Spinal cord (tissue), 10 donors: ENCODE data around the gene PTGES. TPM values are rescaled to one million over a fixed set of nuclear protein-coding genes. Genes with fewer than 3 reads are reported as not detected.
A peak's percentile ranks its signal among the peaks of the same experiment; 100 is the strongest.
"Not testable (repeated sequence)": the region's sequence is repeated elsewhere in the genome, so short reads cannot be mapped to it uniquely, and the experiment has no call there.

Experiments used
- DNase-seq, 6 donors: peaks; one replicate each; pipeline versions ENCODE4 v3.0.0 to v3.0.0-alpha.2; 2013 to 2015; ENCODE audit warnings: low spot score in 6 of 6, low read depth in 4 of 6
- H3K27ac ChIP-seq: one replicate; pipeline ENCODE4 v1.5.1; 2013; ENCODE audit warnings: low read depth, low read length, control low read depth
- H3K27me3 ChIP-seq: one replicate; pipeline ENCODE4 v1.6.1; 2013; ENCODE audit warnings: low read length; ENCODE audit not compliant: control insufficient read depth, insufficient read depth
- H3K36me3 ChIP-seq: one replicate; pipeline ENCODE4 v1.6.1; 2013; ENCODE audit warnings: low read length; ENCODE audit not compliant: control insufficient read depth, insufficient read depth
- H3K4me1 ChIP-seq: one replicate; pipeline ENCODE4 v1.6.1; 2013; ENCODE audit warnings: low read length; ENCODE audit not compliant: control insufficient read depth, insufficient read depth
- H3K4me3 ChIP-seq: one replicate; pipeline ENCODE4 v1.5.1; 2013; ENCODE audit warnings: low read depth, low read length, control low read depth
- H3K9me3 ChIP-seq: one replicate; pipeline ENCODE4 v1.6.1; 2013; ENCODE audit warnings: low read length; ENCODE audit not compliant: control insufficient read depth, insufficient read depth
- WGBS: methylation state at CpG from one replicate; pipeline ENCODE4 v1.1.5; 2013; ENCODE audit warnings: missing lambda C conversion rate; ENCODE audit not compliant: insufficient coverage; 5-methylcytosine and 5-hydroxymethylcytosine counted together
- polyA plus RNA-seq, 2 donors: library from polyadenylated mRNA; unstranded; fragments of 120-200 nt; gene quantifications; one replicate each; pipeline ENCODE4 v1.2.1, GENCODE V29; 2013; ENCODE audit not compliant: insufficient read length in 2 of 2
- total RNA-seq, 2 donors: library from RNA; depleted of rRNA in 1 of 2; stranded (reverse); fragments of 120-200 nt in 1 of 2; fragments of >200 nt in 1 of 2; gene quantifications; one replicate each; pipeline versions ENCODE4 v1.2.3 to v1.2.4, GENCODE V29; 2013 to 2014
- donor health status: healthy.

The PTGES gene
- total and polyA plus RNA-seq, 4 donors = 2.5 to 9.3 (median 8.3) TPM

- Histone ChIP-seq H3K27me3 (no peaks in the 10 kb centered on the region), H3K4me3 (no peak overlapping the region), H3K4me1 (peaks cover 14% of the 10 kb centered on the region), H3K9me3 (no peaks in the 10 kb centered on the region), H3K36me3 (no peaks in the 10 kb centered on the region), H3K27ac (no peak overlapping the region)
- WGBS = 50% methylated on average over 18 of the region's 20 CpGs
- DNase-seq = no peak
Measured at GRCh38 chr9:129774791-129775447, 22.1 kb upstream of the PTGES start.

DNA sequence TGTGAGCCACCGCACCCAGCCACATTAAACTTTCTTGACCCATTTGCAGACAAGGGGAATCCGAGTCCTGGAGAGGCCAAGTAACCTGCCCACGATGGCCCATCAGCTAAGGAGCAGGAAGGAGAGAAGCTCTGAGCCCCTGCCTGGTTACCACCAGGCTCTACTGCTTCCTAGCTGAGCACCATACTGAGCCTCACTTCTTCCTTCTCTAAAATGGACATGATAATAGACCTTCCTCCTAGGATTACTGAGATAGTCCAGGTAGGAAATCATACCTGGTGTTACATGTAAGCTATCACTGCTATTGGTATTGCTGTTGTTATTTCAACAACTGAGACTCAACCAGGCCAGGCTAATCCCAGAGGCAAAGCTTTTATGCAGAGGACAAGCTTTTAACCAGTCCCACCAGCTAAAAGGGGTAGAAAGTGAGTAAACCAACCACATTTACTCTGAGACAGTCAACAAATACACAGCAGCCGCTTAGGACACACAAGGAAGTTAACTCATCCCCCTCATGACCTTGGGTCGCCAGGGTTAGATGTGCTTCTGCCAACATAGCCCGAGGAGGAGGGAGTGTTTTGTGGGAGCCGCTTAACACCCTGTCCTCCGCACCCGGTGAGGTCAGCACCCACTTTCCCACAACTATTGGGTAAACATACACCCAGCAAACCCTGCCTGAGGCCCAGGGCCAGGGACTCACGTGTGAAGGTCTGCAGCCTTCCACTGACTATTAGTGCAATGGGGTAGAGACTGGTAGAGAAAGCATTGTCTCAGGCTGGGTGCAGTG, 20.6 kb upstream of the PTGES start:
- H3K36me3 ChIP-seq = no peaks in the 10 kb centered on the region
- WGBS = 75% methylated on average over 4 of the region's 10 CpGs
- H3K4me1 ChIP-seq = peaks cover 14% of the 10 kb centered on the region
- H3K27me3 ChIP-seq = no peaks in the 10 kb centered on the region
- no peak overlapping the region for H3K4me3 ChIP-seq
- H3K27ac ChIP-seq = no peak overlapping the region
- no peaks in the 10 kb centered on the region for H3K9me3 ChIP-seq
- no peak for DNase-seq

DNA sequence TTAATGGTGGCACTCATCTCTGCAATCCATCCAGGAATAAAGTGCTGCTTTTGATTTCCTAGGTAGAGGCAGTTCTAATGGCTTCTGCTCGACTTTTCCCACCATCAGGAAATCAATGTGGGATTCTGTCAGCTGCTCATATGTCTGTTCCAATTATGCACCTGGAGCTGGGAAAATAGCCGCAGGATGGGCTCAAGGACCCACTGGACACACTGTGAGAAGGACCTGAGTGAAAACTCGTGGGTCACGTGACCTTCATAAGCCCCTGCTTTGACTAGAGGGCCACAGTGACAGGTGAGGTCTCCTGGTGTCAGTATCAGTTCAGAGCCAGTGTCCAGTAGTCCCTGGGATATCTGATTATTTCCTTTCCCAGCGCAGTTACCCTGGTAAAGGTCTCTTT, 17.9 kb upstream of the PTGES start:
- Histone ChIP-seq H3K9me3 (no peaks in the 10 kb centered on the region), H3K4me3 (no peak overlapping the region), H3K27me3 (no peaks in the 10 kb centered on the region), H3K4me1 (peaks cover 4% of the 10 kb centered on the region), H3K36me3 (no peaks in the 10 kb centered on the region), H3K27ac (no peak overlapping the region)
- DNase-seq = no peak
- WGBS = 71% methylated on average over 4 of the region's 5 CpGs

DNA sequence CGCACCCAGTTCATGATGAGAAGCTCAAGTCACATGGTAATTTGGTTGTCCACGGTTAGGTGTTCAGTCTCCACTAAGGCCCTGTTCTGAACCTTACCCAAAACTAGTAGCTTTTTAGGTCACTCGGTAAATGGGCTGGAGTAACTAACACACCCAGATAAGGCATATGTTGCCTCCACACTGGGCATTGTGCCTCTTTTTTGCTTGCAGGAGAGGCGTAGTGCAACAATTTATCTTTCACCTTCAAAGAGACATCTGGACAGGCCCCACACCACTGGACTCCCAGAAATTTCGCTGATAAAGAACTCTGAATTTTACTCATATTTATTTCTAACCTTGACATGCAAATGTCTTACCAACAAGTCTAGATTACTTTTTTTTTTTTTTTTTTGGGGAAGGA, 16.8 kb upstream of the PTGES start:
- Histone ChIP-seq H3K9me3 (no peaks in the 10 kb centered on the region), H3K27ac (no peak overlapping the region), H3K4me1 (peaks cover under 1% of the 10 kb centered on the region), H3K36me3 (no peaks in the 10 kb centered on the region), H3K27me3 (no peaks in the 10 kb centered on the region), H3K4me3 (no peak overlapping the region)
- no peak for DNase-seq
- WGBS = 76% methylated on average over 4 of the region's 5 CpGs

DNA sequence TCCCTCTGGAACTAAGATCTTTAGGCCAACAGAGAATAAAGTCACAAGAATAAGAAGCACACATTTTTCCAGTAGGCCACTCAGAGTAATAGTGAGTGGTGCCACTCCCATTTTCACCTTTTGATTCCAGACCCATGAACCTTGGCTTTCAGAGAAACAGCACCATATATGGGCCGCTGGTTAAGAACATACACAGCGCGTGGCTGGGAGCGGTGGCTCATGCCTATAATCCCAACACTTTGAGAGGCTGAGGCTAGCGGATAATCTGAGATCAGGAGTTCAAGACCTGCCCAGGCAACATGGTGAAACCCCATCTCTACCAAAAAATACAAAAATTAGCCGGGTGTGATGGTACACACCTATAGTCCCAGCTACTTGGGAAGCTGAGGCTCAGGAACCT, 15.6 kb upstream of the PTGES start:
- DNase-seq = no peak
- Histone ChIP-seq H3K9me3 (no peaks in the 10 kb centered on the region), H3K27me3 (no peaks in the 10 kb centered on the region), H3K4me1 (no peaks in the 10 kb centered on the region), H3K36me3 (no peaks in the 10 kb centered on the region), H3K27ac (no peak overlapping the region), H3K4me3 (no peak overlapping the region)
- 93% methylated on average over 5 of the region's 6 CpGs for WGBS

GRCh38 chr9:129765764-129766317, 13.0 kb upstream of the PTGES start:
- Histone ChIP-seq H3K9me3 (no peaks in the 10 kb centered on the region), H3K27me3 (no peaks in the 10 kb centered on the region), H3K27ac (no peak overlapping the region), H3K4me3 (no peak overlapping the region), H3K36me3 (no peaks in the 10 kb centered on the region), H3K4me1 (no peaks in the 10 kb centered on the region)
- 100% methylated on average over 1 of the region's 4 CpGs for WGBS
- DNase-seq = no peak

GRCh38 chr9:129762985-129763926, 10.4 kb upstream of the PTGES start:
- Histone ChIP-seq H3K4me3 (no peak overlapping the region), H3K9me3 (no peaks in the 10 kb centered on the region), H3K27me3 (no peaks in the 10 kb centered on the region), H3K4me1 (no peaks in the 10 kb centered on the region), H3K27ac (no peak overlapping the region), H3K36me3 (no peaks in the 10 kb centered on the region)
- no peak for DNase-seq
- WGBS = 78% methylated on average over 12 of the region's 13 CpGs

GRCh38 chr9:129762370-129762984, 9.6 kb upstream of the PTGES start:
- H3K4me3 ChIP-seq, H3K4me1 ChIP-seq, H3K27me3 ChIP-seq, H3K9me3 ChIP-seq, DNase-seq, H3K27ac ChIP-seq, H3K36me3 ChIP-seq: not testable (repeated sequence)
- 91% methylated on average over 7 of the region's 13 CpGs for WGBS

GRCh38 chr9:129761901-129762369, 9.1 kb upstream of the PTGES start:
- no peaks in the 10 kb centered on the region for H3K36me3 ChIP-seq
- H3K27ac ChIP-seq = peak overlapping the region; percentile 19
- H3K9me3 ChIP-seq = no peaks in the 10 kb centered on the region
- H3K4me1 ChIP-seq = no peaks in the 10 kb centered on the region
- H3K27me3 ChIP-seq = no peaks in the 10 kb centered on the region
- H3K4me3 ChIP-seq = no peak overlapping the region
- DNase-seq = peak in 2 of 6 donors; percentile 17 to 21
- 51% methylated on average over 5 of the region's 6 CpGs for WGBS
